Measurements from ENCODE around the gene SLC35E4. TPM values are rescaled to one million over a fixed set of nuclear protein-coding genes. Genes with fewer than 3 reads are reported as not detected.

Gene SLC35E4
- total and polyA plus RNA-seq, 4 donors = 0.14 to 1.2 (median 0.30) TPM

GRCh38 chr22:30664798-30665197 is 29.2 kb downstream of the SLC35E4 start:
- no peak for TF ChIP-seq GABPA (IDR thresholded peaks at IDR 0.05 in 1 of 2, conservative IDR thresholded peaks at IDR 0.05 in 1 of 2)
- TF ChIP-seq MAX (IDR thresholded peaks at IDR 0.05) = no peak
- TF ChIP-seq EGR1 (IDR thresholded peaks at IDR 0.05; ENCODE audit: low read depth in 2 of 2) = no peak
- no peak for TF ChIP-seq NR2F2 (IDR thresholded peaks at IDR 0.05)
- no peak for TF ChIP-seq CTCF (IDR thresholded peaks at IDR 0.05; ENCODE audit: low read depth, low read length, missing input control)
- no peak for TF ChIP-seq HNF4G (IDR thresholded peaks at IDR 0.05)
- no peak for TF ChIP-seq ATF3 (IDR thresholded peaks at IDR 0.05)
- TF ChIP-seq ZBTB33 (IDR thresholded peaks at IDR 0.05) = no peak
- no peak for TF ChIP-seq HNF4A (conservative IDR thresholded peaks at IDR 0.05)
- TF ChIP-seq RXRA (IDR thresholded peaks at IDR 0.05) = no peak
- TF ChIP-seq SP1 (IDR thresholded peaks at IDR 0.05) = no peak
- no peak for TF ChIP-seq REST (IDR thresholded peaks at IDR 0.05)
- no peak for TF ChIP-seq RAD21 (IDR thresholded peaks at IDR 0.05)
- no peak for TF ChIP-seq JUND (IDR thresholded peaks at IDR 0.05)
- TF ChIP-seq FOXA2 (IDR thresholded peaks at IDR 0.05) = no peak
- no peak for TF ChIP-seq FOXA1 (IDR thresholded peaks at IDR 0.05)
- DNase-seq (ENCODE audit: low spot score) = no peak
- 95% methylated on average over 13 of the region's 13 CpGs for WGBS
- no peak overlapping the region for H3K4me3 ChIP-seq (ENCODE audit: low read depth in 1 of 3, low read length in 3 of 3)
- peaks cover 2 to 3% (median 2%) of the 10 kb centered on the region in 4 donors for H3K36me3 ChIP-seq (ENCODE audit: control insufficient read depth in 4 of 4, insufficient read depth in 3 of 4, low read depth in 1 of 4, low read length in 3 of 4)
- no peaks in the 10 kb centered on the region for H3K27me3 ChIP-seq (ENCODE audit: control insufficient read depth in 4 of 4, insufficient read depth in 4 of 4, low read length in 3 of 4)
- H3K9ac ChIP-seq (ENCODE audit: low read depth in 1 of 2, low read length in 2 of 2) = no peak overlapping the region
- H3K9me3 ChIP-seq (ENCODE audit: control insufficient read depth in 4 of 4, low read length in 3 of 4) = no peaks in the 10 kb centered on the region
- no peak overlapping the region for H3K27ac ChIP-seq (ENCODE audit: low read depth in 1 of 2, low read length in 2 of 2)
- peaks cover 2 to 19% (median 13%) of the 10 kb centered on the region in 4 donors for H3K4me1 ChIP-seq (ENCODE audit: control insufficient read depth in 4 of 4, insufficient read depth in 4 of 4, low read length in 3 of 4)

GRCh38 chr22:30665266-30665665 is 29.7 kb downstream of the SLC35E4 start:
- Histone ChIP-seq H3K27me3 (ENCODE audit: control insufficient read depth in 4 of 4, insufficient read depth in 4 of 4, low read length in 3 of 4) (no peaks in the 10 kb centered on the region), H3K4me1 (ENCODE audit: control insufficient read depth in 4 of 4, insufficient read depth in 4 of 4, low read length in 3 of 4) (peaks cover 2 to 19% (median 13%) of the 10 kb centered on the region in 4 donors), H3K4me3 (ENCODE audit: low read depth in 1 of 3, low read length in 3 of 3) (no peak overlapping the region), H3K9me3 (ENCODE audit: control insufficient read depth in 4 of 4, low read length in 3 of 4) (no peaks in the 10 kb centered on the region), H3K27ac (ENCODE audit: low read depth in 1 of 2, low read length in 2 of 2) (no peak overlapping the region), H3K9ac (ENCODE audit: low read depth in 1 of 2, low read length in 2 of 2) (no peak overlapping the region), H3K36me3 (ENCODE audit: control insufficient read depth in 4 of 4, insufficient read depth in 3 of 4, low read depth in 1 of 4, low read length in 3 of 4) (peaks cover 2 to 3% (median 2%) of the 10 kb centered on the region in 4 donors)
- 78% methylated on average over 2 of the region's 2 CpGs for WGBS
- no peak for DNase-seq (ENCODE audit: low spot score)
- TF ChIP-seq RAD21 (IDR thresholded peaks at IDR 0.05) = no peak
- no peak for TF ChIP-seq REST (IDR thresholded peaks at IDR 0.05)
- no peak for TF ChIP-seq RXRA (IDR thresholded peaks at IDR 0.05)
- TF ChIP-seq CTCF (IDR thresholded peaks at IDR 0.05; ENCODE audit: low read depth, low read length, missing input control) = no peak

All from liver (tissue), 9 donors.